ENCODE results near the gene EHBP1.

DNA sequence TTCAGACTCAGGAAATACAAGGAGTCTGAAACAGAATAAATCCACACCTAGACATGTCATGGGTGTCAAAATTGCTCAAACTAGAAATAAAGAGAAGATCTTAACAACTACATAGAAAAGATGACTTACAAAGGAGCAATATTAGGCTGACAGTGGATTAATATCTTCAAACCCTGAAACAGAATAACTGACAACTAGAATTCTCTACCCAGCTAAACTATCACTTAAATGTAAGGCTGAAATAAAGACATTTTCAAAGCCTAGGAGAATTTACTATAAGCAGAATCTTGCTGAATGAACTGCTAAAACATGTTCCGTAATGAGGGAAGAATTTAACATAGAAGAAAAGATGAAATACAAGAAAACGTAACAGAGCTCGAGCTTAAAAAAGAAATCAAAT is 168.1 kb downstream of the EHBP1 start:
- TF ChIP-seq, protein P1, sequence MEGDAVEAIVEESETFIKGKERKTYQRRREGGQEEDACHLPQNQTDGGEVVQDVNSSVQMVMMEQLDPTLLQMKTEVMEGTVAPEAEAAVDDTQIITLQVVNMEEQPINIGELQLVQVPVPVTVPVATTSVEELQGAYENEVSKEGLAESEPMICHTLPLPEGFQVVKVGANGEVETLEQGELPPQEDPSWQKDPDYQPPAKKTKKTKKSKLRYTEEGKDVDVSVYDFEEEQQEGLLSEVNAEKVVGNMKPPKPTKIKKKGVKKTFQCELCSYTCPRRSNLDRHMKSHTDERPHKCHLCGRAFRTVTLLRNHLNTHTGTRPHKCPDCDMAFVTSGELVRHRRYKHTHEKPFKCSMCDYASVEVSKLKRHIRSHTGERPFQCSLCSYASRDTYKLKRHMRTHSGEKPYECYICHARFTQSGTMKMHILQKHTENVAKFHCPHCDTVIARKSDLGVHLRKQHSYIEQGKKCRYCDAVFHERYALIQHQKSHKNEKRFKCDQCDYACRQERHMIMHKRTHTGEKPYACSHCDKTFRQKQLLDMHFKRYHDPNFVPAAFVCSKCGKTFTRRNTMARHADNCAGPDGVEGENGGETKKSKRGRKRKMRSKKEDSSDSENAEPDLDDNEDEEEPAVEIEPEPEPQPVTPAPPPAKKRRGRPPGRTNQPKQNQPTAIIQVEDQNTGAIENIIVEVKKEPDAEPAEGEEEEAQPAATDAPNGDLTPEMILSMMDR (conservative IDR thresholded peaks at IDR 0.05 in 1 of 2, IDR thresholded peaks at IDR 0.05 in 1 of 2; ENCODE audit: extremely low read depth in 1 of 2, insufficient read depth in 1 of 2, low read depth in 1 of 2, low read length in 2 of 2), result no peak
- TF ChIP-seq EZH2 (IDR thresholded peaks at IDR 0.05; ENCODE audit: borderline replicate concordance, low read length), result no peak
